Heart right ventricle (tissue), 16 donors: ENCODE results near the gene LIG3. TPM values are rescaled to one million over a fixed set of nuclear protein-coding genes. Genes with fewer than 3 reads are reported as not detected.
A peak's percentile ranks its signal among the peaks of the same experiment; 100 is the strongest.
"Not testable (repeated sequence)": the region's sequence is repeated elsewhere in the genome, so short reads cannot be mapped to it uniquely, and the experiment has no call there.

Experiments used
- ATAC-seq, 8 donors: fragments of 200-7000 bp; cut with Tn5 transposase; one replicate each; pipeline ENCODE4 v1.9.1; 2020; ENCODE audit warnings: mild to moderate bottlenecking in 8 of 8, moderate library complexity in 8 of 8, moderate number of reproducible peaks in 1 of 8
- DNase-seq, 2 donors: peaks; one replicate each; pipeline ENCODE4 v3.0.0-alpha.2; 2020
- H3K27ac ChIP-seq, 10 donors: fragments of 200-600 bp; sonication (generic) in 2 of 10; one replicate each; pipeline versions ENCODE4 v1.5.0 to v1.8.0; 2020 to 2022; ENCODE audit warnings: mild to moderate bottlenecking in 3 of 10
- H3K27me3 ChIP-seq, 7 donors: fragments of 200-600 bp; one replicate each; pipeline ENCODE4 v1.8.0; 2021 to 2022; ENCODE audit warnings: mild to moderate bottlenecking in 2 of 7
- H3K36me3 ChIP-seq, 9 donors: fragments of 200-600 bp; sonication (generic) in 1 of 9; one replicate each; pipeline versions ENCODE4 v1.5.0 to v1.8.0; 2020 to 2022; ENCODE audit warnings: mild to moderate bottlenecking in 2 of 9
- H3K4me1 ChIP-seq, 9 donors: fragments of 200-600 bp; sonication (generic) in 1 of 9; one replicate each; pipeline versions ENCODE4 v1.5.0 to v1.8.0; 2020 to 2022; ENCODE audit warnings: mild to moderate bottlenecking in 4 of 9
- H3K4me3 ChIP-seq, 10 donors: fragments of 200-600 bp; sonication (generic) in 2 of 10; one replicate each; pipeline versions ENCODE4 v1.5.0 to v1.8.0; 2020 to 2022; ENCODE audit warnings: mild to moderate bottlenecking in 7 of 10, moderate library complexity in 2 of 10
- H3K9me3 ChIP-seq, 11 donors: fragments of 200-600 bp in 10 of 11; sonication (generic) in 2 of 11; one replicate each; pipeline versions ENCODE4 v1.5.0 to v1.8.0; 2013 to 2022; ENCODE audit warnings: mild to moderate bottlenecking in 2 of 11, control low read depth in 1 of 11, moderate library complexity in 1 of 11
- WGBS, 2 donors: extraction: QIAGEN DNeasy Blood & Tissue Kit; methylation state at CpG; one replicate each; pipeline ENCODE4 v1.1.7; 2013; ENCODE audit warnings: inconsistent platforms in 1 of 2; 5-methylcytosine and 5-hydroxymethylcytosine counted together
- intact Hi-C, 10 donors: fragments of 100-400 bp; cut with DNase I; formaldehyde crosslinking; loops; one replicate each; pipeline versions ENCODE4 v1.11.1 to v1.14.2; 2022
- polyA plus RNA-seq, 2 donors: library from polyadenylated mRNA; stranded (reverse); fragments of 200-250 nt; gene quantifications; one replicate each; pipeline ENCODE4 v1.2.3, GENCODE V29; 2013
- total RNA-seq, 10 donors: library from RNA; stranded (reverse); fragmentation: NEBNext Ultra II Directional in 3 of 10; extraction: Animal tissue kit (Norgen Biotek cat#: 25700) in 3 of 10; gene quantifications; one replicate each; pipeline versions ENCODE4 v1.2.1 to v1.2.4, GENCODE V29; 2021 to 2023
- TF ChIP-seq, protein P1 (sequence below), 9 donors: fragments of 200-600 bp; sonication (generic) in 2 of 9; IDR thresholded peaks; one replicate each; pipeline versions ENCODE4 v1.5.0 to v1.8.0; 2021 to 2022; ENCODE audit warnings: antibody characterized with exemption in 9 of 9, mild to moderate bottlenecking in 5 of 9, moderate library complexity in 1 of 9
- donor health status: Arrhythmogenic right ventricular cardiomyopathy.
- donor health status: ischemic (EF 13 %, LVEDD 7.1; RV severe dilation, severe dysfunction).
- donor health status: healthy with polysubstance abuse.
- donor health status: DM: no; HTN: yes; CAD: no.
- donor health status: DM: no; HTN: no; CAD: no.
- donor health status: ischemic (EF 25% LVEDD 6.9; RV normal size, moderate dysfunction).
- donor health status: ischemic (EF 25% LVEDD 5.7; RV mildly dilated, moderate dysfunction).
- donor health status: healthy.
- donor health status: DM: yes; HTN: yes; CAD: no.
- donor health status: Ischemic cardiomyopathy.
- donor health status: ischemic (EF 35%, LVEDD 5.7; RV mildly dilated, moderate dysfunction).
- donor health status: nonischemic (EF 11% LVEDD 7.7; RV severe dilation, severe dysfunction).
- donor health status: DM: yes; HTN: yes; CAD: no.
- donor health status: PGD.
- donor health status: ischemic (EF 29% LVEDD 5.4; RV normal size, mild dysfunction).
- donor health status: nonischemic (EF 23%, LVEDD 6.1; RV moderate dilation, normal function).

The LIG3 gene
- total and polyA plus RNA-seq, 12 donors: 5.2 to 27.7 (median 19.5) TPM

DNA sequence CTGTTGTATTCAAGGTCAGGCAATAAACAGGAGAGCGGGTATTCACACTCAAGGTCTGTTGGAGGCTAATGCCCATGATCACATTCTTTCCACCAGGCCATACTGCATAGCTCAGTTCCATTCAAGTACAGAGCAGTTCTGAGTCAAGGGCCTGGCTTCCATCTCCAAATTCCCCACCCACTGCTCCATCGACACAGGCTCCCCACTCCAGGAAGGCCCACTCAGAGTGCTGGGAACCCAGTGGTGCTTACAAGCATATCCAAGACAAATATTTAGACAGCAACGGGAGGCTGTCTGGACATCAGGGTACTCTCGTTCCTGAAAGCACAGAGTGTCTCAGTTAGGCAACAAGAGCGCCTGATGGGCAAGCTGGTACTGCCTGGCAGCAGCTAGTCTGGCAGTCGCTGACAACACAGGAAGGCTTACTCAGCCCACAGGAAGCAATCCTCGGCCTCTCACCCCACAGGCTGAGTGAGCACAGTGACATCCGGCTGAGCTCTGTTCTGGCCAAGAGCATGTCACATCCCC lies 42.3 kb downstream of the LIG3 start:
- Histone ChIP-seq H3K4me3 (no peak overlapping the region), H3K9me3 (no peaks in the 10 kb centered on the region), H3K4me1 (peaks cover 0 to 33% (median 18%) of the 10 kb centered on the region in 9 donors), H3K36me3 (peaks cover 0 to 62% (median 11%) of the 10 kb centered on the region in 9 donors), H3K27me3 (no peaks in the 10 kb centered on the region), H3K27ac (peak overlapping the region; percentile 49 to 90 (median 78))
- peak; percentile 52 to 71 for DNase-seq
- intact Hi-C loops: loop anchor here in 3 of 10 donors (5.0 kb wide), 1 partner anchor 40 kb away; the partner anchor contains the start of gene RFFL (in 3 of the 3)
- TF ChIP-seq, protein P1, sequence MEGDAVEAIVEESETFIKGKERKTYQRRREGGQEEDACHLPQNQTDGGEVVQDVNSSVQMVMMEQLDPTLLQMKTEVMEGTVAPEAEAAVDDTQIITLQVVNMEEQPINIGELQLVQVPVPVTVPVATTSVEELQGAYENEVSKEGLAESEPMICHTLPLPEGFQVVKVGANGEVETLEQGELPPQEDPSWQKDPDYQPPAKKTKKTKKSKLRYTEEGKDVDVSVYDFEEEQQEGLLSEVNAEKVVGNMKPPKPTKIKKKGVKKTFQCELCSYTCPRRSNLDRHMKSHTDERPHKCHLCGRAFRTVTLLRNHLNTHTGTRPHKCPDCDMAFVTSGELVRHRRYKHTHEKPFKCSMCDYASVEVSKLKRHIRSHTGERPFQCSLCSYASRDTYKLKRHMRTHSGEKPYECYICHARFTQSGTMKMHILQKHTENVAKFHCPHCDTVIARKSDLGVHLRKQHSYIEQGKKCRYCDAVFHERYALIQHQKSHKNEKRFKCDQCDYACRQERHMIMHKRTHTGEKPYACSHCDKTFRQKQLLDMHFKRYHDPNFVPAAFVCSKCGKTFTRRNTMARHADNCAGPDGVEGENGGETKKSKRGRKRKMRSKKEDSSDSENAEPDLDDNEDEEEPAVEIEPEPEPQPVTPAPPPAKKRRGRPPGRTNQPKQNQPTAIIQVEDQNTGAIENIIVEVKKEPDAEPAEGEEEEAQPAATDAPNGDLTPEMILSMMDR (IDR thresholded peaks at IDR 0.05): peak in 1 of 9 donors; percentile 22
- peak; percentile 85 to 96 (median 94) for ATAC-seq
- 22 to 25% methylated on average over 8 of the region's 8 CpGs for WGBS, 2 donors

DNA sequence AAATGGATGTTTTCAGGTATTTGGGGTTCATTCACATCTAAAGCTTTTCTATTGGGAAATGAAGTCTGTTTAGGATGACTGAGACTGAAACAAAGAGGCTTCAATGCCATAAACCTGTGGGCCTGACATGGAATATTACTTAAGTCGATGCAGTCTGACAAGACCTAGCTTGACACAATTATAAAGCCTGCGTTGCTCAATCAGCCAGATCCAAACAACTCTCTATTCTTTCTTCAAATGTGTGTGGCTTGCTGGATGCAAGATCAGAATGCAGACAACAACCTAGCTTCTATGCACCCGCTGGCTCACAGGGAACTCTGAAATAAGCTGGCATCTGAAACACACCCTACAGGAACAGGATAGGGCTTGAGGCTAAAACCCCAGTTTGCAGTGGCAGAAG lies 43.2 kb downstream of the LIG3 start:
- Histone ChIP-seq H3K9me3 (no peaks in the 10 kb centered on the region), H3K27ac (peak overlapping the region in 9 of 10 donors; percentile 49 to 90 (median 79)), H3K4me1 (peaks cover 0 to 40% (median 18%) of the 10 kb centered on the region in 9 donors), H3K27me3 (no peaks in the 10 kb centered on the region), H3K36me3 (peaks cover 0 to 56% (median 11%) of the 10 kb centered on the region in 9 donors), H3K4me3 (no peak overlapping the region)
- ATAC-seq (no peak), DNase-seq (no peak)
- 96 to 97% methylated on average over 3 of the region's 3 CpGs for WGBS, 2 donors
- TF ChIP-seq, protein P1 (IDR thresholded peaks at IDR 0.05): no peak
- intact Hi-C loops: loop anchor here in 3 of 10 donors (5.0 kb wide), 1 partner anchor 39 kb away; the partner anchor contains the start of gene RFFL (in 3 of the 3)

- TF ChIP-seq, protein P1 (IDR thresholded peaks at IDR 0.05): no peak
- ATAC-seq (no peak), DNase-seq (no peak)
- H3K27me3 ChIP-seq: no peaks in the 10 kb centered on the region
- no peak overlapping the region for H3K27ac ChIP-seq
- intact Hi-C loops: no loop called here
- peaks cover 0 to 46% (median 18%) of the 10 kb centered on the region in 9 donors for H3K4me1 ChIP-seq
- peaks cover 0 to 37% (median 11%) of the 10 kb centered on the region in 9 donors for H3K36me3 ChIP-seq
- WGBS, 2 donors: 73 to 76% methylated on average over 1 of the region's 1 CpG
- no peak overlapping the region for H3K4me3 ChIP-seq
- H3K9me3 ChIP-seq: no peaks in the 10 kb centered on the region
These were observed 45.2 kb downstream of the LIG3 start for GRCh38 chr17:35025541-35025940.

DNA sequence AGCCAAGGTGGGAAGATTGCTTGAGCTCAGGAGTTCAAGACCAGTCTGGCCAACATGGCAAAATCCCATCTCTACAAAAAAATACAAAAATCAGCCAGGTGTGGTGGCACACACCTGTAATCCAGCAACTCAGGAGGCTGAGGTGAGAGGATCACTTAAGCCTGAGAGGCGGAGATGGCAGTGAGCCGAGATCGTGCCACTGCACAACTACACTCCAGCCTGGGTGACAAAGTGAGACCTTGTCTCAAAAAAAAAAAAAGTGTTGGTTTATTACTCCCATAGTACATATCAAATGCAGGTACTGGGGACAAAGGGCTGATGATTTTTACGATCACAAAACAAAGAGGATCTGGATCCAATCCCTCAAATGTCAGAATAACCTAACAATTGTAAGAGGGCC lies 47.8 kb downstream of the LIG3 start:
- H3K9me3 ChIP-seq, intact Hi-C loops, H3K27me3 ChIP-seq, H3K4me3 ChIP-seq, H3K27ac ChIP-seq, DNase-seq, ATAC-seq: not testable (repeated sequence)
- WGBS, 2 donors: 93 to 94% methylated on average over 4 of the region's 4 CpGs
- Histone ChIP-seq H3K4me1 (peaks cover 0 to 27% (median 2%) of the 10 kb centered on the region in 9 donors), H3K36me3 (peaks cover 0 to 28% (median 9%) of the 10 kb centered on the region in 9 donors)
